22Rv1 (cell line): Measurements from ENCODE around the gene TECPR1.

Source experiments
- ZFX ChIP-seq: fragments of 450-650 bp; IDR thresholded peaks from 2 replicates; pipeline ENCODE4 v1.6.1; 2017; ENCODE audit warnings: antibody characterized with exemption, borderline replicate concordance
- TF ChIP-seq, protein P1 (sequence below): fragments of 450-650 bp; IDR thresholded peaks from 2 replicates; pipeline ENCODE4 v1.5.1; 2017; ENCODE audit warnings: mild to moderate bottlenecking

- TF ChIP-seq, protein P1, sequence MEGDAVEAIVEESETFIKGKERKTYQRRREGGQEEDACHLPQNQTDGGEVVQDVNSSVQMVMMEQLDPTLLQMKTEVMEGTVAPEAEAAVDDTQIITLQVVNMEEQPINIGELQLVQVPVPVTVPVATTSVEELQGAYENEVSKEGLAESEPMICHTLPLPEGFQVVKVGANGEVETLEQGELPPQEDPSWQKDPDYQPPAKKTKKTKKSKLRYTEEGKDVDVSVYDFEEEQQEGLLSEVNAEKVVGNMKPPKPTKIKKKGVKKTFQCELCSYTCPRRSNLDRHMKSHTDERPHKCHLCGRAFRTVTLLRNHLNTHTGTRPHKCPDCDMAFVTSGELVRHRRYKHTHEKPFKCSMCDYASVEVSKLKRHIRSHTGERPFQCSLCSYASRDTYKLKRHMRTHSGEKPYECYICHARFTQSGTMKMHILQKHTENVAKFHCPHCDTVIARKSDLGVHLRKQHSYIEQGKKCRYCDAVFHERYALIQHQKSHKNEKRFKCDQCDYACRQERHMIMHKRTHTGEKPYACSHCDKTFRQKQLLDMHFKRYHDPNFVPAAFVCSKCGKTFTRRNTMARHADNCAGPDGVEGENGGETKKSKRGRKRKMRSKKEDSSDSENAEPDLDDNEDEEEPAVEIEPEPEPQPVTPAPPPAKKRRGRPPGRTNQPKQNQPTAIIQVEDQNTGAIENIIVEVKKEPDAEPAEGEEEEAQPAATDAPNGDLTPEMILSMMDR: no peak
- TF ChIP-seq ZFX: no peak
These were observed 43.6 kb upstream of the TECPR1 start for GRCh38 chr7:98295467-98296192.
